Upper lobe of right lung (tissue), 1 donor: ENCODE results near the gene SESTD1. TPM values are rescaled to one million over a fixed set of nuclear protein-coding genes. Genes with fewer than 3 reads are reported as not detected.
"Not testable (repeated sequence)": the region's sequence is repeated elsewhere in the genome, so short reads cannot be mapped to it uniquely, and the experiment has no call there.

Experiments used
- ATAC-seq: fragments of 200-7000 bp; cut with Tn5 transposase; one replicate; pipeline ENCODE4 v1.9.1; 2020; ENCODE audit warnings: mild to moderate bottlenecking, moderate library complexity
- DNase-seq: peaks from one replicate; pipeline ENCODE4 v3.0.0-alpha.2; 2020
- H3K27ac ChIP-seq: fragments of 200-600 bp; one replicate; pipeline ENCODE4 v1.8.0; 2022
- H3K27me3 ChIP-seq: fragments of 200-600 bp; one replicate; pipeline ENCODE4 v1.8.0; 2022; ENCODE audit warnings: mild to moderate bottlenecking
- H3K36me3 ChIP-seq: fragments of 200-600 bp; one replicate; pipeline ENCODE4 v1.8.0; 2022
- H3K4me1 ChIP-seq: fragments of 200-600 bp; one replicate; pipeline ENCODE4 v1.8.0; 2022
- H3K4me3 ChIP-seq: fragments of 200-600 bp; one replicate; pipeline ENCODE4 v1.8.0; 2022; ENCODE audit warnings: mild to moderate bottlenecking
- H3K9me3 ChIP-seq: fragments of 200-600 bp; one replicate; pipeline ENCODE4 v1.8.0; 2022
- intact Hi-C: fragments of 100-400 bp; cut with DNase I; formaldehyde crosslinking; loops from one replicate; pipeline ENCODE4 v1.11.0; 2022
- total RNA-seq: library from RNA; stranded (reverse); fragmentation: NEBNext Ultra II Directional; extraction: Animal tissue kit (Norgen Biotek cat#: 25700); gene quantifications from one replicate; pipeline ENCODE4 v1.2.1, GENCODE V29; 2021
- TF ChIP-seq, protein P1 (sequence below): fragments of 200-600 bp; IDR thresholded peaks from one replicate; pipeline ENCODE4 v1.8.0; 2022; ENCODE audit warnings: antibody characterized with exemption
- donor health status: DM: no; HTN: yes; CAD: no; lungs with severe emphysema.

SESTD1 gene
- total RNA-seq, 1 donor from 2014 or later: 107 TPM

DNA sequence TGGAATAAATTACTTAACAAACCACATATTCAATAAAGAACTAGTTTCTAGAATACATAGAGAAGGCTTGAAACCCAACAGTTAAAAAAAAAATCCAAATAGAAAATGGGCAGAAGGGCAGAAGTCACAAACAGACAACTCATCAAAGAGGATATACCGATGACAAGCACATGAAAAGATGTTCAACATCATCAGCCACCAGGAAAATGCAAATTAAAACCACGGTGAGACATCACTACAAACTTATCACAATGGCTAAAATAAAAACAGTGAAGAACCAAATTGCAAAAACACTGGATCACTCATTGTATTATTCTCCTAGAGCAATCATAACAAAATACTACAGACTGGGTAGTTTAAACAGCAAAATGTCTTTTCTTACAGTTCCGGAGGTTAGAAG is 14.5 kb downstream of the SESTD1 start:
- intact Hi-C loops: no loop called here
- peaks cover 7% of the 10 kb centered on the region for H3K4me1 ChIP-seq
- H3K4me3 ChIP-seq: no peak overlapping the region
- H3K9me3 ChIP-seq: no peaks in the 10 kb centered on the region
- H3K27me3 ChIP-seq: no peaks in the 10 kb centered on the region
- TF ChIP-seq, protein P1, sequence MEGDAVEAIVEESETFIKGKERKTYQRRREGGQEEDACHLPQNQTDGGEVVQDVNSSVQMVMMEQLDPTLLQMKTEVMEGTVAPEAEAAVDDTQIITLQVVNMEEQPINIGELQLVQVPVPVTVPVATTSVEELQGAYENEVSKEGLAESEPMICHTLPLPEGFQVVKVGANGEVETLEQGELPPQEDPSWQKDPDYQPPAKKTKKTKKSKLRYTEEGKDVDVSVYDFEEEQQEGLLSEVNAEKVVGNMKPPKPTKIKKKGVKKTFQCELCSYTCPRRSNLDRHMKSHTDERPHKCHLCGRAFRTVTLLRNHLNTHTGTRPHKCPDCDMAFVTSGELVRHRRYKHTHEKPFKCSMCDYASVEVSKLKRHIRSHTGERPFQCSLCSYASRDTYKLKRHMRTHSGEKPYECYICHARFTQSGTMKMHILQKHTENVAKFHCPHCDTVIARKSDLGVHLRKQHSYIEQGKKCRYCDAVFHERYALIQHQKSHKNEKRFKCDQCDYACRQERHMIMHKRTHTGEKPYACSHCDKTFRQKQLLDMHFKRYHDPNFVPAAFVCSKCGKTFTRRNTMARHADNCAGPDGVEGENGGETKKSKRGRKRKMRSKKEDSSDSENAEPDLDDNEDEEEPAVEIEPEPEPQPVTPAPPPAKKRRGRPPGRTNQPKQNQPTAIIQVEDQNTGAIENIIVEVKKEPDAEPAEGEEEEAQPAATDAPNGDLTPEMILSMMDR: no peak
- DNase-seq: no peak
- ATAC-seq: no peak
- no peaks in the 10 kb centered on the region for H3K36me3 ChIP-seq
- H3K27ac ChIP-seq: no peak overlapping the region

GRCh38 chr2:179248024-179248348 is 16.6 kb downstream of the SESTD1 start:
- H3K36me3 ChIP-seq: no peaks in the 10 kb centered on the region
- TF ChIP-seq, protein P1: no peak
- H3K4me3 ChIP-seq: no peak overlapping the region
- no peaks in the 10 kb centered on the region for H3K9me3 ChIP-seq
- no peak for DNase-seq
- intact Hi-C loops: no loop called here
- H3K27ac ChIP-seq: no peak overlapping the region
- no peak for ATAC-seq
- peaks cover 7% of the 10 kb centered on the region for H3K4me1 ChIP-seq
- H3K27me3 ChIP-seq: no peaks in the 10 kb centered on the region

DNA sequence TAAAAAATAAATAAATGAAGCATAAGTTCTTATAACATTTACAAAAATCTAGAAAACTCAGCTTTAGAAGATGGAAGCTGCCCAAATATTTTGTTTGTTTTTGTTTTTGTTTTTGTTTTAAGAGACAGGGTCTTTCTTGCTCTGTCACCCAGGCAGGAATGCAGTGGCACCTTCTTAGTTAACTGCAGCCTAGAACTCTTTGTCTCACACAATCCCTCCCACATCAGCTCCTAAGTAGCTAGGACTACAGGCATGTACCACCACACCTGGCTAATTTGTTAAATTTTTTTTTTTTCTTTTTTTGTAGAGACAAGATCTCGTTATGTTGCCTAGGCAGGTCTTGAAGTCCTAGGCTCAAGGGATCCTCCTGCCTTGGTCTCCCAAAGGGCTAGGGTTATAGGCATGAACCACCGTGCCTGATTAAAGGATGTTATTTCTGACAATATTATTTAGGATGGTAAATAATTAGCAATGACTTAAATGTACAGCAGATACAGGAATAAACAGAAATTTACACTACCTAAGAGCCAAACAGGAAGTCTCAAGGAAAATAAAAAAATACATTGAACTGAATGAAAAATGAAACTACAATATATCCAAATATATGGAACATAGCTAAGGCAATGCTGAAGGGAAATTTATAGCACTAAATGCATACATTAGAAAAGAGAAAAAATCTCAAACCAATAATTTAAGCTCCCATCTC is 17.2 kb downstream of the SESTD1 start:
- DNase-seq: no peak
- Histone ChIP-seq H3K4me1 (peaks cover 7% of the 10 kb centered on the region), H3K4me3 (no peak overlapping the region), H3K27ac (no peak overlapping the region), H3K27me3 (no peaks in the 10 kb centered on the region), H3K9me3 (no peaks in the 10 kb centered on the region), H3K36me3 (no peaks in the 10 kb centered on the region)
- intact Hi-C loops: no loop called here
- ATAC-seq: no peak
- TF ChIP-seq, protein P1: no peak

DNA sequence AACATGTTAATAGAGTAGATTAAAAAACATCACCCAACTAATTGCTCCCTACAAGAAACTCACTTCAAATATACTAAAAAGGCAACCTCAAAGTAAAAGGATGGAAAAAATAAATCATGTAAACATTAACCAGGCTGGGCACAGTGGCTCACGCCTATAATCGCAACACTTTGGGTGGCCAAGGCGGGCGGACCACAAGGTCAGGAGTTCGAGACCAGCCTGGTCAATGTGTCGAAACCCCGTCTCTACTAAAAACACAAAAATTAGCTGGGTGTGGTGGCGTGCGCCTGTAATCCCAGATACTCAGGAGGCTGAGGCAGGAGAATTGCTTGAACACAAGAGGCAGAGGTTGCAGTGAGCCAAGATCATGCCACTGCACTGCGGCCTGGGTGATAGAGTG is 18.8 kb downstream of the SESTD1 start:
- H3K27ac ChIP-seq, ATAC-seq, H3K4me3 ChIP-seq, H3K9me3 ChIP-seq, H3K4me1 ChIP-seq, intact Hi-C loops, H3K36me3 ChIP-seq, H3K27me3 ChIP-seq, DNase-seq: not testable (repeated sequence)

DNA sequence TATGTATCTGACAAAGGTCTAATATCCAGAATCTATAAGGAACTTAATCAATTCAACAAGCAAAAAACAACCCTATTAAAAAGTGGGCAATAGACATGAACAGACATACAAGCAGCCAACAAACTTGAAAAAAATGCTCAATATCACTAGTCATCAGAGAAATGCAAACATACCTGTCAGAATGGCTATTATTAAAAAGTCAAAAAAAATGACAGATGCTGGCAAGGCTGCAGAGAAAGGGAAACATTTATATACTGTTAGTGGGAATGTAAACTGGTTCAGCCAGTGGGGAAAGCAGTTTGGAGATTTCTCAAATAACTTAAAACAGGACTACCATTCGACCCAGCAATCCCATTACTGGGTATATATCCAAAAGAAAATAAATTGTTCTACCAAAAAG is 21.6 kb downstream of the SESTD1 start:
- H3K9me3 ChIP-seq: no peaks in the 10 kb centered on the region
- TF ChIP-seq, protein P1: no peak
- H3K4me1 ChIP-seq: peaks cover 12% of the 10 kb centered on the region
- no peak overlapping the region for H3K27ac ChIP-seq
- no peaks in the 10 kb centered on the region for H3K36me3 ChIP-seq
- H3K4me3 ChIP-seq: no peak overlapping the region
- intact Hi-C loops: no loop called here
- DNase-seq: no peak
- H3K27me3 ChIP-seq: no peaks in the 10 kb centered on the region
- no peak for ATAC-seq

DNA sequence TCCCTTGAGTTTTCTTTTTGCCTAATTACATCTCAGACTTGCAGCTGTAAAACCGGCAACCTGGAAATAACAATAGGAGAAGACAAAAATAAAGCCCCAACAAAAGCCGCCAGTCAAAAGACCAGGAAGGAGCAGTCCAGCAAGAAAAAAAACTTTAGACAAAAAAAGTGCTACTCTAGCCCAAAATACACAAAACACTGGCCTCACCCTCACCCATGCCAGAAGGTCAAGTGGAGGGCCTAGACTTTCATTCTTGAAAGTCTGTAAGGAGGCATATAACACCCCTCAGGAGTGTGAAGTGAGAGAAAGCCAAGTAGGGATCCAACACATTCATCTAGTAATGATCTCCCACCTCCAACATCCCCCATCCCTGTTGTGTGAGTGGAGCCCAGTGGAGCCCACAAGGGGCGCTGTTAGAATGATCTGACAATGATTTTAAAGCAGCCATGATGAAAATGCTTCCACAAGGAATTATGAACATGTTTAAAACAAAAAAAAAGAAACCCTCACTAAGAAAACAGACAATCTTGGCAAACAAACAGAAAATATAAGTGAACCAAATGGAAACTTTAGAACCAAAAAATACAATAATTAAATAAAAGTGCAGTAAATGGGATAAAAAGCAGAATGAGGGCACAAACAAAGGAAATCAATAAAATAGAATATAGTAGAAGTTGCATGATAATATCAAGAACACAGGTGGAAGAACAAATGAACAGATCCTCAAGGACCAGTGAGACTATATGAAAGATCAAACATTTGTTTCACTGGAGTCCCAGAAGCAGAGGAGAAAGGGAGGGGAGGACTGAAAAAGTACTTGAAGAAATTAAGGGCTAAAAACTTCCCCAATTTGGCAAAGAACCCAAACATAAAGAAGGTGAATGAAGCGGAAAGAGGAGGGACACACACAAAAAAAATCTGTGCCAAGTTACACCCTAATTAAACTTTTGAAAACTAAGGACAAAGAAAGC is 23.9 kb downstream of the SESTD1 start:
- H3K27me3 ChIP-seq: no peaks in the 10 kb centered on the region
- intact Hi-C loops: no loop called here
- H3K4me3 ChIP-seq: no peak overlapping the region
- no peaks in the 10 kb centered on the region for H3K9me3 ChIP-seq
- DNase-seq (no peak), ATAC-seq (peak; percentile 26)
- no peaks in the 10 kb centered on the region for H3K36me3 ChIP-seq
- peaks cover 19% of the 10 kb centered on the region for H3K4me1 ChIP-seq
- TF ChIP-seq, protein P1: no peak
- H3K27ac ChIP-seq: no peak overlapping the region
